Peyer's patch (tissue), 4 donors: ENCODE results near the gene BUD23.

ENCODE experiments used
- POLR2A ChIP-seq, 2 donors: fragments of 450-650 bp; IDR thresholded peaks; one replicate each; pipeline ENCODE4 v1.5.1; 2017; ENCODE audit warnings: antibody characterized with exemption in 2 of 2, mild to moderate bottlenecking in 2 of 2, moderate library complexity in 2 of 2
- TF ChIP-seq, protein P1 (sequence below), 6 experiments: fragments of 450-650 bp in 4 of 6; fragments of 200-600 bp in 2 of 6; sonication (generic) in 1 of 6; IDR thresholded peaks; one replicate each; pipeline ENCODE4 v1.5.1; 2017 to 2019; ENCODE audit warnings: antibody characterized with exemption in 6 of 6, mild to moderate bottlenecking in 3 of 6, moderate library complexity in 1 of 6

DNA sequence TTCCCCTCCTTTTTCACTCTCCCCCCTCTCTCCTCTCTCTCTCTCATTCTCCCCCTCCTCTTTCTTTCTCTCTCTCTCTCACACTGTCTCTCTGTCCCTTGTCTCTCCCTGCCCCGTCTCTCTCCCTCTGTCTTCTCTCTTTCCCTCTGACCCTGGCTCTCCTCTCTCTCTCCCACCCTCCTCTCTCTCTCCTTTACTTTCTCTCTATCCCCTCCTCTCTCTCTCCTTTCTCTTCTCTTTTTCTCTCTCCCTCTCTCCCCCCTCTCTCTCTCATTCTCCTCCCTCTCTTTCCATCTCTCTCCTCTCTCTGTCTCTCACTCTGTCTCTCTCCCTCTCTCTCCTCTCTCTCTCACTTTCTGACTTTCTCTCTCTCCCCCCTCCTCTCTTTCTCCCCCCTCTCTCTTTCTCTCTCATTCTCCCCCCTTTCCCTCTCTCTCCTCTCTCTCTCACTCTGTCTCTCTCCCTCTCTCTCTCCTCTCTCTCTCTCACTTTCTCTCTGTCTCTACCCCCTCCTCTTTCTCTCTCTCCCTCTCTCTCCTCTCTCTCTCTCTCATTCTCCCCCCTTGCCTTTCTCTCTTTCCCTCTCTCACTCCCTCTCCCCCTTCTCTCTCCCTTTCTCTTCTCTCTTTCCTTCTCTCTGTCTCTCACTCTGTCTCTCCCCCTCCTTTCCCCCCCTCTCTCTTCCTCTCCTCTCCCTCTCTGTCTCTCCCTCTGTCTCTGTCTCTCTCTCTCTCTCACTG lies 34.6 kb upstream of the BUD23 start:
- TF ChIP-seq, protein P1, sequence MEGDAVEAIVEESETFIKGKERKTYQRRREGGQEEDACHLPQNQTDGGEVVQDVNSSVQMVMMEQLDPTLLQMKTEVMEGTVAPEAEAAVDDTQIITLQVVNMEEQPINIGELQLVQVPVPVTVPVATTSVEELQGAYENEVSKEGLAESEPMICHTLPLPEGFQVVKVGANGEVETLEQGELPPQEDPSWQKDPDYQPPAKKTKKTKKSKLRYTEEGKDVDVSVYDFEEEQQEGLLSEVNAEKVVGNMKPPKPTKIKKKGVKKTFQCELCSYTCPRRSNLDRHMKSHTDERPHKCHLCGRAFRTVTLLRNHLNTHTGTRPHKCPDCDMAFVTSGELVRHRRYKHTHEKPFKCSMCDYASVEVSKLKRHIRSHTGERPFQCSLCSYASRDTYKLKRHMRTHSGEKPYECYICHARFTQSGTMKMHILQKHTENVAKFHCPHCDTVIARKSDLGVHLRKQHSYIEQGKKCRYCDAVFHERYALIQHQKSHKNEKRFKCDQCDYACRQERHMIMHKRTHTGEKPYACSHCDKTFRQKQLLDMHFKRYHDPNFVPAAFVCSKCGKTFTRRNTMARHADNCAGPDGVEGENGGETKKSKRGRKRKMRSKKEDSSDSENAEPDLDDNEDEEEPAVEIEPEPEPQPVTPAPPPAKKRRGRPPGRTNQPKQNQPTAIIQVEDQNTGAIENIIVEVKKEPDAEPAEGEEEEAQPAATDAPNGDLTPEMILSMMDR (IDR thresholded peaks at IDR 0.05): no peak
- TF ChIP-seq POLR2A (IDR thresholded peaks at IDR 0.05): no peak
